GM23338 (cell line): ENCODE results near the gene IDUA. TPM values are rescaled to one million over a fixed set of nuclear protein-coding genes. Genes with fewer than 3 reads are reported as not detected.

ENCODE experiments used
- ATAC-seq: fragments of 200-7000 bp; cut with Tn5 transposase; 3 replicates; pipeline ENCODE4 v1.9.1; 2020
- DNase-seq: peaks from one replicate; pipeline ENCODE4 v3.0.0-alpha.2; 2015; ENCODE audit warnings: low spot score
- H2AFZ ChIP-seq: fragments of 200-600 bp; sonication (generic); 2 replicates; pipeline ENCODE4 v1.8.0; 2016; ENCODE audit warnings: antibody characterized with exemption, mild to moderate bottlenecking, moderate library complexity
- H3F3A ChIP-seq: fragments of 200-600 bp; sonication (generic); replicated peaks from 2 replicates; pipeline ENCODE4 v1.8.0; 2017; ENCODE audit warnings: antibody characterized with exemption, mixed run types, low read depth
- H3K27ac ChIP-seq: fragments of 200-600 bp; sonication (generic); 2 replicates; pipeline ENCODE4 v1.6.1; 2016; ENCODE audit warnings: low read depth
- H3K27me3 ChIP-seq: fragments of 200-600 bp; sonication (generic); 2 replicates; pipeline ENCODE4 v1.8.0; 2016; ENCODE audit warnings: mild to moderate bottlenecking, mixed run types, moderate library complexity; ENCODE audit not compliant: insufficient read depth
- H3K36me3 ChIP-seq: fragments of 200-600 bp; sonication (generic); 2 replicates; pipeline ENCODE4 v1.8.0; 2016; ENCODE audit warnings: mild to moderate bottlenecking; ENCODE audit not compliant: insufficient read depth
- H3K4me1 ChIP-seq: fragments of 200-600 bp; sonication (generic); 2 replicates; pipeline ENCODE4 v1.8.0; 2016; ENCODE audit warnings: mild to moderate bottlenecking, moderate library complexity; ENCODE audit not compliant: insufficient read depth
- H3K4me2 ChIP-seq: fragments of 200-600 bp; sonication (generic); 2 replicates; pipeline ENCODE4 v1.7.1; 2017; ENCODE audit warnings: mixed run types
- H3K4me3 ChIP-seq: fragments of 200-600 bp; sonication (generic); 2 replicates; pipeline ENCODE4 v1.6.1; 2016; ENCODE audit warnings: mixed run types
- H3K79me2 ChIP-seq: fragments of 200-600 bp; sonication (generic); replicated peaks from 2 replicates; pipeline ENCODE4 v1.8.0; 2017; ENCODE audit warnings: mild to moderate bottlenecking; ENCODE audit not compliant: insufficient read depth
- H3K9me2 ChIP-seq: fragments of 200-600 bp; sonication (generic); 2 replicates; pipeline ENCODE4 v1.8.0; 2017; ENCODE audit not compliant: insufficient read depth
- H4K20me1 ChIP-seq: fragments of 200-600 bp; sonication (generic); replicated peaks from 2 replicates; pipeline ENCODE4 v1.8.0; 2017; ENCODE audit warnings: mild to moderate bottlenecking; ENCODE audit not compliant: insufficient read depth
- H3K27ac Mint-ChIP-seq: 2 replicates; pipeline ENCODE4 v1.8.0; 2020; ENCODE audit warnings: inconsistent platforms, mild to moderate bottlenecking, moderate library complexity, mixed read lengths
- H3K27me3 Mint-ChIP-seq: 3 replicates; pipeline ENCODE4 v1.8.0; 2022; ENCODE audit warnings: low read depth, mild to moderate bottlenecking, moderate library complexity, mixed read lengths, inconsistent platforms; ENCODE audit not compliant: insufficient read depth, poor library complexity
- H3K36me3 Mint-ChIP-seq: 3 replicates; pipeline ENCODE4 v1.8.0; 2021; ENCODE audit warnings: low read depth, mild to moderate bottlenecking, inconsistent platforms, moderate library complexity, mixed read lengths
- H3K4me1 Mint-ChIP-seq: 3 replicates; pipeline ENCODE4 v1.8.0; 2020; ENCODE audit warnings: mild to moderate bottlenecking, inconsistent platforms, mixed read lengths
- H3K4me3 Mint-ChIP-seq: 3 replicates; pipeline ENCODE4 v1.8.0; 2021; ENCODE audit warnings: moderate library complexity, mild to moderate bottlenecking, inconsistent platforms, mixed read lengths
- H3K9me3 Mint-ChIP-seq: 3 replicates; pipeline ENCODE4 v1.8.0; 2020; ENCODE audit warnings: moderate library complexity, mild to moderate bottlenecking, inconsistent platforms, mixed read lengths
- CREB1 ChIP-seq: fragments of 250-450 bp; sonication (Bioruptor Pico); IDR thresholded peaks from 2 replicates; pipeline ENCODE4 v1.5.0; 2020; ENCODE audit warnings: low read depth, mild to moderate bottlenecking, moderate library complexity
- EZH2 ChIP-seq: fragments of 200-600 bp; sonication (generic); IDR thresholded peaks from one replicate; pipeline ENCODE4 v1.8.0; 2017; ENCODE audit warnings: antibody characterized with exemption, mild to moderate bottlenecking, low read depth; ENCODE audit not compliant: unreplicated experiment
- EZH2phosphoT487 ChIP-seq: fragments of 200-600 bp; sonication (generic); IDR thresholded peaks from one replicate; pipeline ENCODE4 v1.8.1; 2018; ENCODE audit warnings: antibody characterized with exemption; ENCODE audit not compliant: unreplicated experiment
- JUNB ChIP-seq: IDR thresholded peaks from one replicate; pipeline ENCODE4 v1.6.1; 2016; ENCODE audit warnings: antibody characterized with exemption; ENCODE audit not compliant: unreplicated experiment
- NANOG ChIP-seq: IDR thresholded peaks from 2 replicates; pipeline ENCODE4 v1.6.1; 2016; ENCODE audit warnings: antibody characterized with exemption, borderline replicate concordance
- POLR2AphosphoS5 ChIP-seq: IDR thresholded peaks from 2 replicates; pipeline ENCODE4 v1.6.1; 2016; ENCODE audit warnings: antibody characterized with exemption, low read depth
- REST ChIP-seq: IDR thresholded peaks from one replicate; pipeline ENCODE4 v1.6.1; 2018; ENCODE audit warnings: antibody characterized with exemption; ENCODE audit not compliant: unreplicated experiment
- STAT1 ChIP-seq: IDR thresholded peaks from one replicate; pipeline ENCODE4 v1.6.1; 2016; ENCODE audit warnings: antibody characterized with exemption; ENCODE audit not compliant: unreplicated experiment
- ZNF114 ChIP-seq: fragments of 250-450 bp; sonication (Bioruptor Pico); IDR thresholded peaks from 2 replicates; pipeline ENCODE4 v1.5.0; 2020; ENCODE audit warnings: mild to moderate bottlenecking, moderate library complexity
- ZNF331 ChIP-seq: fragments of 250-450 bp; sonication (Bioruptor Pico); IDR thresholded peaks from 2 replicates; pipeline ENCODE4 v1.5.0; 2020; ENCODE audit warnings: low read depth, mild to moderate bottlenecking, moderate library complexity
- polyA plus RNA-seq: library from polyadenylated mRNA; unstranded; fragments of >200 nt; fragmentation: Nextera tagmentation; extraction: Ambion mirVana; gene quantifications from 2 replicates; pipeline ENCODE4 v1.2.1, GENCODE V29; 2016
- total RNA-seq: library from RNA; depleted of rRNA; stranded (reverse); fragments of >200 nt; shearing (Covaris generic); gene quantifications from 2 replicates; pipeline ENCODE4 v1.2.3, GENCODE V29; 2014
- TF ChIP-seq, protein P1 (sequence below): IDR thresholded peaks from 2 replicates; pipeline ENCODE4 v1.6.1; 2016; ENCODE audit warnings: antibody characterized with exemption
- TF ChIP-seq, protein P2 (sequence below), 2 experiments: fragments of 200-600 bp in 1 of 2; sonication (generic) in 1 of 2; conservative IDR thresholded peaks; 2 replicates each; pipeline versions ENCODE4 v1.5.1 to v1.6.1; 2016 to 2017; ENCODE audit warnings: antibody characterized with exemption in 2 of 2, low read depth in 2 of 2, mild to moderate bottlenecking in 2 of 2, moderate library complexity in 1 of 2

The IDUA gene
- total and polyA plus RNA-seq, 2 experiments from 2014 or later, result 1.3 to 6.1 TPM

DNA sequence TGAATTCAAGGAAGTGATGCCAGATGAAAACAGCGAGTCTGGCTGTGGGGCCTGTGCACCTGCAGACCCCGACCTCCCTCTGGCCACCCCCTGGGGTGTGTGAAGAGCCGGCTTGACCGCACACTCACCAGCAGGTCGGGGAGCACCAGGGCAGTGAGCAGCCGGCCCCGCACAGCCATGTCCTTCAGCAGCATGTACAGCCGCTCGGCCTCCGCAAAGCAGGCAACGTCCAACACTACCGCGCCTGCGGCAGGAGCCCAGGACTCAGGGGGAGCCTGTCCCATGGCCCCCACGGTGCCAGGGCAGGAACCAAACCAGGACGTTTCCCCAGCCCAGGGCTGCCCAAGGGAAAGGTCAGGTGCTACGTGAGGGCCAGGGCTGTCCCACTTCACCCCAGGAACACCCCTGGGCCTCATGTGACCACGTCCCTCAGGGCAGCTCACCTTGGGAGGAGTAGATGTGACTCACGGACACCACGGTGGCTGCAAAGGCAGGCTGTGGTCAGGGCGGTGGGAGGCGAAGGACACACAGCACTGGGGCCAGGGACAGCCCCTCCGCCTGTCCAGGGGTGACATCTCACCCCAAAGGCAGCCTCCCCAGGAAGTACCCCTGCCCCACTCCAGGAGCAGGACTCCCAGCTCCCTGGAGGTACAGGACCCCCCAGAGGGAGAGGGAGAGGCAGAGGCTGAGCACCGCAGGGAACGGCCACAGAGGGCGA lies 21.6 kb upstream of the IDUA start:
- DNase-seq (no peak), ATAC-seq (no peak)
- Histone ChIP-seq H3F3A (no peaks in the 10 kb centered on the region; the same call in 1 of the 2 replicates), H3K4me2 (no peak overlapping the region), H2AFZ (no peak overlapping the region), H3K79me2 (no peaks in the 10 kb centered on the region), H3K27me3 (peaks cover 10% of the 10 kb centered on the region; the same call in 1 of the 2 replicates), H3K27ac (no peak overlapping the region), H3K4me1 (no peaks in the 10 kb centered on the region), H4K20me1 (no peaks in the 10 kb centered on the region), H3K36me3 (no peaks in the 10 kb centered on the region), H3K4me3 (no peak overlapping the region), H3K9me2 (no peaks in the 10 kb centered on the region)
- no peaks in the 10 kb centered on the region for H3K4me1 Mint-ChIP-seq
- no peaks in the 10 kb centered on the region for H3K9me3 Mint-ChIP-seq
- TF ChIP-seq, protein P1, sequence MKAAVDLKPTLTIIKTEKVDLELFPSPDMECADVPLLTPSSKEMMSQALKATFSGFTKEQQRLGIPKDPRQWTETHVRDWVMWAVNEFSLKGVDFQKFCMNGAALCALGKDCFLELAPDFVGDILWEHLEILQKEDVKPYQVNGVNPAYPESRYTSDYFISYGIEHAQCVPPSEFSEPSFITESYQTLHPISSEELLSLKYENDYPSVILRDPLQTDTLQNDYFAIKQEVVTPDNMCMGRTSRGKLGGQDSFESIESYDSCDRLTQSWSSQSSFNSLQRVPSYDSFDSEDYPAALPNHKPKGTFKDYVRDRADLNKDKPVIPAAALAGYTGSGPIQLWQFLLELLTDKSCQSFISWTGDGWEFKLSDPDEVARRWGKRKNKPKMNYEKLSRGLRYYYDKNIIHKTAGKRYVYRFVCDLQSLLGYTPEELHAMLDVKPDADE, result no peak
- TF ChIP-seq CREB1 (CRISPR knock-in tag) (no peak), STAT1 (no peak), JUNB (no peak), EZH2phosphoT487 (no peak), ZNF114 (CRISPR knock-in tag) (no peak)
- peaks cover 14% of the 10 kb centered on the region for H3K27me3 Mint-ChIP-seq
- no peak overlapping the region for H3K27ac Mint-ChIP-seq
- no peak overlapping the region for H3K4me3 Mint-ChIP-seq
- H3K36me3 Mint-ChIP-seq, result no peaks in the 10 kb centered on the region

DNA sequence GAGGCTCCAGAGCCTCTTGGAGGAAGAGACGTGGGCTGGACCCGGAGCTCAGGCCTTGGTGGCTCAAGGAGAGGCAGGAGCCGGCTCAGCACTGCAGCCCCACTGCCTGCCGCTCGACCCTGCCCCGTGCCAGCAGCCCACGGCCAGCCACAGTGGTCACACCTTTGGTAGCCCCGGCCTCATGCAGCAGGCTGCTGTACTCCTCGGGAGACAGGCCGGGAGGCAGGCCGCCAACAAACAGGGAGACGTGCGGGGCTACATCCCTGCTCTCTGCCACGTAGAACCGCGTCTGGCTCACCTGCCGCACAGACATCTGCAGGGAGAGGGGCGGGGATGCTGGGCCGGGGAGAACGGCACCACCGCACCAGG lies 21.1 kb upstream of the IDUA start:
- DNase-seq (no peak), ATAC-seq (no peak)
- Mint-ChIP-seq H3K36me3 (no peaks in the 10 kb centered on the region), H3K4me3 (peak overlapping the region; percentile 44; the same call in 2 of the 3 replicates), H3K27ac (no peak overlapping the region), H3K4me1 (no peaks in the 10 kb centered on the region), H3K9me3 (no peaks in the 10 kb centered on the region), H3K27me3 (peaks cover 17% of the 10 kb centered on the region)
- Histone ChIP-seq H4K20me1 (no peaks in the 10 kb centered on the region), H3K4me3 (no peak overlapping the region), H2AFZ (no peak overlapping the region), H3K4me1 (no peaks in the 10 kb centered on the region), H3K27me3 (peaks cover 10% of the 10 kb centered on the region; the same call in 1 of the 2 replicates), H3K79me2 (no peaks in the 10 kb centered on the region), H3F3A (no peaks in the 10 kb centered on the region; the same call in 1 of the 2 replicates), H3K36me3 (no peaks in the 10 kb centered on the region), H3K27ac (no peak overlapping the region), H3K9me2 (no peaks in the 10 kb centered on the region), H3K4me2 (no peak overlapping the region)
- TF ChIP-seq ZNF114 (CRISPR knock-in tag) (no peak), REST (no peak), CREB1 (CRISPR knock-in tag) (no peak), EZH2 (no peak), ZNF331 (CRISPR knock-in tag) (no peak), POLR2AphosphoS5 (no peak), EZH2phosphoT487 (no peak), JUNB (no peak), STAT1 (no peak), NANOG (no peak)
- TF ChIP-seq, protein P2, sequence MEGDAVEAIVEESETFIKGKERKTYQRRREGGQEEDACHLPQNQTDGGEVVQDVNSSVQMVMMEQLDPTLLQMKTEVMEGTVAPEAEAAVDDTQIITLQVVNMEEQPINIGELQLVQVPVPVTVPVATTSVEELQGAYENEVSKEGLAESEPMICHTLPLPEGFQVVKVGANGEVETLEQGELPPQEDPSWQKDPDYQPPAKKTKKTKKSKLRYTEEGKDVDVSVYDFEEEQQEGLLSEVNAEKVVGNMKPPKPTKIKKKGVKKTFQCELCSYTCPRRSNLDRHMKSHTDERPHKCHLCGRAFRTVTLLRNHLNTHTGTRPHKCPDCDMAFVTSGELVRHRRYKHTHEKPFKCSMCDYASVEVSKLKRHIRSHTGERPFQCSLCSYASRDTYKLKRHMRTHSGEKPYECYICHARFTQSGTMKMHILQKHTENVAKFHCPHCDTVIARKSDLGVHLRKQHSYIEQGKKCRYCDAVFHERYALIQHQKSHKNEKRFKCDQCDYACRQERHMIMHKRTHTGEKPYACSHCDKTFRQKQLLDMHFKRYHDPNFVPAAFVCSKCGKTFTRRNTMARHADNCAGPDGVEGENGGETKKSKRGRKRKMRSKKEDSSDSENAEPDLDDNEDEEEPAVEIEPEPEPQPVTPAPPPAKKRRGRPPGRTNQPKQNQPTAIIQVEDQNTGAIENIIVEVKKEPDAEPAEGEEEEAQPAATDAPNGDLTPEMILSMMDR (conservative IDR thresholded peaks at IDR 0.05; ENCODE audit: low read depth in 2 of 2), result no peak
- TF ChIP-seq, protein P1, result no peak
